BJ (cell line): Measurements from ENCODE around the gene KRTAP5-5. TPM values are rescaled to one million over a fixed set of nuclear protein-coding genes. Genes with fewer than 3 reads are reported as not detected.

ENCODE experiments used
- CTCF ChIA-PET: fragments of 350-600 bp; formaldehyde crosslinking; extraction: SDS; loops from one replicate; lab custom pipeline; 2021; ENCODE audit warnings: antibody characterized with exemption, inconsistent platforms; lab: Yijun Ruan, JAX
- POLR2A ChIA-PET: fragments of 300-600 bp; sonication (Branson Sonifier 250); formaldehyde crosslinking; extraction: SDS; loops from one replicate; lab custom pipeline; 2021; ENCODE audit warnings: antibody characterized with exemption; lab: Charles Lee
- DNase-seq: peaks from one replicate; pipeline ENCODE4 v3.0.0-alpha.2; 2011; ENCODE audit warnings: low read depth
- H3K27me3 ChIP-seq: 2 replicates; pipeline ENCODE4 v1.6.0; 2011; ENCODE audit warnings: low read length; ENCODE audit not compliant: control insufficient read depth, insufficient read depth
- H3K36me3 ChIP-seq: 2 replicates; pipeline ENCODE4 v1.5.1; 2011; ENCODE audit warnings: low read length; ENCODE audit not compliant: control insufficient read depth, insufficient read depth
- H3K4me3 ChIP-seq: 2 replicates; pipeline ENCODE4 v1.5.1; 2011; ENCODE audit warnings: low read depth, mild to moderate bottlenecking, control low read depth, low read length
- CTCF ChIP-seq: IDR thresholded peaks from 2 replicates; pipeline ENCODE4 v1.5.1; 2011; ENCODE audit warnings: low read depth, mild to moderate bottlenecking, control low read depth, inconsistent platforms, low read length, moderate library complexity; ENCODE audit not compliant: insufficient read depth
- polyA plus RNA-seq: library from polyadenylated mRNA; depleted of rRNA; stranded (reverse); fragments of >200 nt; gene quantifications from 2 replicates; pipeline ENCODE4 v1.2.3, GENCODE V29; 2011; rRNA removed

Gene KRTAP5-5
- polyA plus RNA-seq, 1 experiment: not detected

DNA sequence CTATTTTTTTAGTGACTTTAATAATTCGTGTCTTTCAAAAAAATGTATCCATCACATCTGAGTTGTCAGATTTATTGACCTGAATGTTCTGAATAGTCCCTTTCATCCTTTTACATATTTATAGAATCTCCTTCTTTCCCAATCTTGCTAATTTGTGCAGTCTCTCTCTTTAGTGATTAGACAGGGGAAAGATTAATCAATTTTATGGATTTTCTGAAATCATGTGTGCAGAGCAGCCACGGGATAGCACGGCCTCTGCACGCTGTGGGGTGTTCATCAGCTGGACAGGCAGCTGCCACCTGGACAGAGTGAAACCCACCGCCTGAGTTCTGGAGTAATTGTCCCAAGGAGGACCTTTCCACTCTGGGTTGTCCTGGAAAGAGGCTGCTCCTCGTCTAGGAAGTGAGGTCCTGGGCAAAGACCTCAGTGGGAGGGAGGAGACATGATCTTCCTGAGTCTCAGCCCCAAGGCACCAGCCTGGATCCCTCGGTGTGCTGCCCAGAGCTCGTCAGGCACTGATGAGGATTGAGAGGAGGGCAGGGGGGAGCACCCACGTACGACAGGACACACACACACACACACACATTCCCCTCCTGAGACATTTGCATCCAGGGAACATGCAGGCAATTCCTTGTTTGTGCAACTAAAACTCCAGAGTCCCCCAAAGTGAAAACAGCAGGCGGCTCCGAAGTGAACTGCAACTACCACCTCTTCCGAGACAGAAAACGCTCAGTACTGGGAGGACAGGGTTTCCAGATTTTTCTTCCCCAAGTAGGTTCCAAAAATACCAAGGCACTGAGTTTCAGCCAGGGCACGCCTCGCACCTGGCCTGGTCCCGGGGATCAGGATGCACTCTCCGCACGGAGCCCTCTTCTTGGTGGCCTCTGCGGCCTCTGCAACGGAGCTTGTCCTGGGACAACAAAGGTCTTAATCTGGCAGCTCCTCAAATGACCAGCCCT lies 44.9 kb downstream of the KRTAP5-5 start:
- TF ChIP-seq CTCF: no peak
- CTCF ChIA-PET: interaction anchor here (0.6 to 3.4 kb wide), 4 partner anchors 20 to 484 kb away, joined by 3 to 16 read pairs (median 5); no protein-coding TSS in a partner anchor
- DNase-seq: no peak
- H3K27me3 ChIP-seq: peaks cover 25% of the 10 kb centered on the region
- no peaks in the 10 kb centered on the region for H3K36me3 ChIP-seq
- POLR2A ChIA-PET: no interaction called here
- no peak overlapping the region for H3K4me3 ChIP-seq

DNA sequence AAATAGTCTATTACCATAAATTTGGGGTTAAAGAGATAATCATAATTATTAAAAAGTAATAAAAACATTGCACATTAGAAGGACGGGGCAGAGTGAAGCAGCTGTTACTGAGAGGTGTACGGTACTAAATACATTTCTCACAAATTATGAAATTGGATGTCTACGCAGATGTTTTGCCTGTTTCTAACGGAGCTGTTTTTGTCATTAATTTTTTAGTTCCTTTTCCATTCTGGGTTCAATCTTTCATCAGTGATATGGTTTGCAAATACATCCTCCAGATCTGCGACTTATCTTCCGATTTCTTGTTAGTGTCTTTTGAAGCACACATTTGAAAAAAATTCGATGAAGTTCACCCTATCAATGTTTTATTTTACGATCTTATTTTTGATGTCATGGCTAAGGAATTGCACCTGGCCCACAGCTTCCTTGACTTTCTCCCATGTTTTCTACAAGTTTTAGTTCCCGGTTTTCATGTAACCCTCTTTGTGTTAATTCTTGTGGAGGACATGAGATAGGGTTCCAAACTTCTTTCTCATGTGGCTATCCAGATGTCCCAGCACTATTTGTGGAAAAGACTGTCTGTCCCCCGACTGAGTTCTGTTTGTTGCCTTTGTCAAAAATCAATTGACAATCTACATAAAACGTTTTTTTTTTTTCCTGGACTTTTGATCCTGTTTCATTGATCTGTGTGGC lies 46.1 kb downstream of the KRTAP5-5 start:
- Histone ChIP-seq H3K4me3 (no peak overlapping the region), H3K27me3 (peaks cover 20% of the 10 kb centered on the region), H3K36me3 (no peaks in the 10 kb centered on the region)
- ChIA-PET CTCF (interaction anchor here (0.5 to 3.4 kb wide), 5 partner anchors 18 to 327 kb away, joined by 3 to 16 read pairs (median 5); no protein-coding TSS in a partner anchor), POLR2A (no interaction called here)
- DNase-seq: no peak
- no peak for TF ChIP-seq CTCF

- CTCF ChIA-PET: interaction anchor here (1.2 to 3.4 kb wide), 3 partner anchors 18 to 326 kb away, joined by 3 to 16 read pairs (median 5); no protein-coding TSS in a partner anchor
- H3K27me3 ChIP-seq: peaks cover 20% of the 10 kb centered on the region
Observed at GRCh38 chr11:1676229-1676740, 46.7 kb downstream of the KRTAP5-5 start.

GRCh38 chr11:1679881-1680280 lies 50.3 kb downstream of the KRTAP5-5 start:
- POLR2A ChIA-PET: no interaction called here
- CTCF ChIA-PET: interaction anchor here (0.6 to 6.2 kb wide), 6 partner anchors 13 to 472 kb away, joined by 3 to 53 read pairs (median 6); partner anchors contain the start of gene PRR33
- Histone ChIP-seq H3K27me3 (peaks cover 10% of the 10 kb centered on the region), H3K36me3 (no peaks in the 10 kb centered on the region), H3K4me3 (no peak overlapping the region)
- TF ChIP-seq CTCF: no peak
- no peak for DNase-seq

More at GRCh38 chr11:1676229-1676740, 46.7 kb downstream of the KRTAP5-5 start:
- no peak overlapping the region for H3K4me3 ChIP-seq
- no peak for TF ChIP-seq CTCF
- POLR2A ChIA-PET: no interaction called here
- DNase-seq: no peak
- no peaks in the 10 kb centered on the region for H3K36me3 ChIP-seq

Other genes with a start within 250 kb of the KRTAP5-5 start
- 0.18 and 0.28 TPM in 2 replicates for gene BRSK2, start 239.8 kb upstream of the KRTAP5-5 start, polyA plus RNA-seq
- gene MOB2, start 143.0 kb upstream of the KRTAP5-5 start, polyA plus RNA-seq: 36.0 and 61.3 TPM in 2 replicates
- gene DUSP8, start 57.5 kb upstream of the KRTAP5-5 start, polyA plus RNA-seq: 1.9 and 3.4 TPM in 2 replicates
- gene KRTAP5-1, start 44.5 kb upstream of the KRTAP5-5 start, polyA plus RNA-seq: not detected in 2 replicates
- gene KRTAP5-2, start 31.5 kb upstream of the KRTAP5-5 start, polyA plus RNA-seq: not detected in 2 replicates
- gene KRTAP5-3, start 21.3 kb upstream of the KRTAP5-5 start, polyA plus RNA-seq: not detected in 2 replicates
- not detected in 2 replicates for gene KRTAP5-4, start 7.6 kb upstream of the KRTAP5-5 start, polyA plus RNA-seq
- gene KRTAP5-6, start 67.4 kb downstream of the KRTAP5-5 start, polyA plus RNA-seq: not detected in 2 replicates
- gene IFITM10, start 120.8 kb downstream of the KRTAP5-5 start, polyA plus RNA-seq: 0.06 and 0.22 TPM in 2 replicates
- 89.9 and 206 TPM in 2 replicates for gene CTSD, start 134.2 kb downstream of the KRTAP5-5 start, polyA plus RNA-seq
- not detected in 2 replicates for gene SYT8, start 205.2 kb downstream of the KRTAP5-5 start, polyA plus RNA-seq
- gene TNNI2, start 209.2 kb downstream of the KRTAP5-5 start, polyA plus RNA-seq: not detected in 2 replicates
- gene LSP1, start 223.3 kb downstream of the KRTAP5-5 start, polyA plus RNA-seq: not detected in 2 replicates